GM23338 (cell line): Measurements from ENCODE around the gene STIM2. TPM values are rescaled to one million over a fixed set of nuclear protein-coding genes. Genes with fewer than 3 reads are reported as not detected.
A peak's percentile ranks its signal among the peaks of the same experiment; 100 is the strongest.
"Not testable (repeated sequence)": the region's sequence is repeated elsewhere in the genome, so short reads cannot be mapped to it uniquely, and the experiment has no call there.

Experiments used
- ATAC-seq: fragments of 200-7000 bp; cut with Tn5 transposase; 3 replicates; pipeline ENCODE4 v1.9.1; 2020
- DNase-seq: peaks from one replicate; pipeline ENCODE4 v3.0.0-alpha.2; 2015; ENCODE audit warnings: low spot score
- H2AFZ ChIP-seq: fragments of 200-600 bp; sonication (generic); 2 replicates; pipeline ENCODE4 v1.8.0; 2016; ENCODE audit warnings: antibody characterized with exemption, mild to moderate bottlenecking, moderate library complexity
- H3F3A ChIP-seq: fragments of 200-600 bp; sonication (generic); replicated peaks from 2 replicates; pipeline ENCODE4 v1.8.0; 2017; ENCODE audit warnings: antibody characterized with exemption, mixed run types, low read depth
- H3K27ac ChIP-seq: fragments of 200-600 bp; sonication (generic); 2 replicates; pipeline ENCODE4 v1.6.1; 2016; ENCODE audit warnings: low read depth
- H3K27me3 ChIP-seq: fragments of 200-600 bp; sonication (generic); 2 replicates; pipeline ENCODE4 v1.8.0; 2016; ENCODE audit warnings: mild to moderate bottlenecking, mixed run types, moderate library complexity; ENCODE audit not compliant: insufficient read depth
- H3K36me3 ChIP-seq: fragments of 200-600 bp; sonication (generic); 2 replicates; pipeline ENCODE4 v1.8.0; 2016; ENCODE audit warnings: mild to moderate bottlenecking; ENCODE audit not compliant: insufficient read depth
- H3K4me1 ChIP-seq: fragments of 200-600 bp; sonication (generic); 2 replicates; pipeline ENCODE4 v1.8.0; 2016; ENCODE audit warnings: mild to moderate bottlenecking, moderate library complexity; ENCODE audit not compliant: insufficient read depth
- H3K4me2 ChIP-seq: fragments of 200-600 bp; sonication (generic); 2 replicates; pipeline ENCODE4 v1.7.1; 2017; ENCODE audit warnings: mixed run types
- H3K4me3 ChIP-seq: fragments of 200-600 bp; sonication (generic); 2 replicates; pipeline ENCODE4 v1.6.1; 2016; ENCODE audit warnings: mixed run types
- H3K79me2 ChIP-seq: fragments of 200-600 bp; sonication (generic); replicated peaks from 2 replicates; pipeline ENCODE4 v1.8.0; 2017; ENCODE audit warnings: mild to moderate bottlenecking; ENCODE audit not compliant: insufficient read depth
- H3K9me2 ChIP-seq: fragments of 200-600 bp; sonication (generic); 2 replicates; pipeline ENCODE4 v1.8.0; 2017; ENCODE audit not compliant: insufficient read depth
- H4K20me1 ChIP-seq: fragments of 200-600 bp; sonication (generic); replicated peaks from 2 replicates; pipeline ENCODE4 v1.8.0; 2017; ENCODE audit warnings: mild to moderate bottlenecking; ENCODE audit not compliant: insufficient read depth
- H3K27ac Mint-ChIP-seq: 2 replicates; pipeline ENCODE4 v1.8.0; 2020; ENCODE audit warnings: inconsistent platforms, mild to moderate bottlenecking, moderate library complexity, mixed read lengths
- H3K27me3 Mint-ChIP-seq: 3 replicates; pipeline ENCODE4 v1.8.0; 2022; ENCODE audit warnings: low read depth, mild to moderate bottlenecking, moderate library complexity, mixed read lengths, inconsistent platforms; ENCODE audit not compliant: insufficient read depth, poor library complexity
- H3K36me3 Mint-ChIP-seq: 3 replicates; pipeline ENCODE4 v1.8.0; 2021; ENCODE audit warnings: low read depth, mild to moderate bottlenecking, inconsistent platforms, moderate library complexity, mixed read lengths
- H3K4me1 Mint-ChIP-seq: 3 replicates; pipeline ENCODE4 v1.8.0; 2020; ENCODE audit warnings: mild to moderate bottlenecking, inconsistent platforms, mixed read lengths
- H3K4me3 Mint-ChIP-seq: 3 replicates; pipeline ENCODE4 v1.8.0; 2021; ENCODE audit warnings: moderate library complexity, mild to moderate bottlenecking, inconsistent platforms, mixed read lengths
- H3K9me3 Mint-ChIP-seq: 3 replicates; pipeline ENCODE4 v1.8.0; 2020; ENCODE audit warnings: moderate library complexity, mild to moderate bottlenecking, inconsistent platforms, mixed read lengths
- CREB1 ChIP-seq: fragments of 250-450 bp; sonication (Bioruptor Pico); IDR thresholded peaks from 2 replicates; pipeline ENCODE4 v1.5.0; 2020; ENCODE audit warnings: low read depth, mild to moderate bottlenecking, moderate library complexity
- NANOG ChIP-seq: IDR thresholded peaks from 2 replicates; pipeline ENCODE4 v1.6.1; 2016; ENCODE audit warnings: antibody characterized with exemption, borderline replicate concordance
- POLR2AphosphoS5 ChIP-seq: IDR thresholded peaks from 2 replicates; pipeline ENCODE4 v1.6.1; 2016; ENCODE audit warnings: antibody characterized with exemption, low read depth
- long read RNA-seq: library from polyadenylated mRNA; unstranded; transcript quantifications from one replicate; pipeline ENCODE4 v2.0.0, GENCODE V29; 2020; ENCODE audit not compliant: unreplicated experiment
- polyA plus RNA-seq: library from polyadenylated mRNA; unstranded; fragments of >200 nt; fragmentation: Nextera tagmentation; extraction: Ambion mirVana; gene quantifications from 2 replicates; pipeline ENCODE4 v1.2.1, GENCODE V29; 2016
- total RNA-seq: library from RNA; depleted of rRNA; stranded (reverse); fragments of >200 nt; shearing (Covaris generic); gene quantifications from 2 replicates; pipeline ENCODE4 v1.2.3, GENCODE V29; 2014; rRNA removed
- TF ChIP-seq, protein P1 (sequence below), 2 experiments: fragments of 200-600 bp in 1 of 2; sonication (generic) in 1 of 2; conservative IDR thresholded peaks; 2 replicates each; pipeline versions ENCODE4 v1.5.1 to v1.6.1; 2016 to 2017; ENCODE audit warnings: antibody characterized with exemption in 2 of 2, low read depth in 2 of 2, mild to moderate bottlenecking in 2 of 2, moderate library complexity in 1 of 2

STIM2 gene
- total RNA-seq (13.1 and 15.1 TPM in 2 replicates), polyA plus RNA-seq (17.4 and 17.8 TPM in 2 replicates)
- long read RNA-seq, partial matches to known transcripts, result 2 of 8 reads
- long read RNA-seq, other reads (novel, unspliced or antisense), result 6 of 8 reads

DNA sequence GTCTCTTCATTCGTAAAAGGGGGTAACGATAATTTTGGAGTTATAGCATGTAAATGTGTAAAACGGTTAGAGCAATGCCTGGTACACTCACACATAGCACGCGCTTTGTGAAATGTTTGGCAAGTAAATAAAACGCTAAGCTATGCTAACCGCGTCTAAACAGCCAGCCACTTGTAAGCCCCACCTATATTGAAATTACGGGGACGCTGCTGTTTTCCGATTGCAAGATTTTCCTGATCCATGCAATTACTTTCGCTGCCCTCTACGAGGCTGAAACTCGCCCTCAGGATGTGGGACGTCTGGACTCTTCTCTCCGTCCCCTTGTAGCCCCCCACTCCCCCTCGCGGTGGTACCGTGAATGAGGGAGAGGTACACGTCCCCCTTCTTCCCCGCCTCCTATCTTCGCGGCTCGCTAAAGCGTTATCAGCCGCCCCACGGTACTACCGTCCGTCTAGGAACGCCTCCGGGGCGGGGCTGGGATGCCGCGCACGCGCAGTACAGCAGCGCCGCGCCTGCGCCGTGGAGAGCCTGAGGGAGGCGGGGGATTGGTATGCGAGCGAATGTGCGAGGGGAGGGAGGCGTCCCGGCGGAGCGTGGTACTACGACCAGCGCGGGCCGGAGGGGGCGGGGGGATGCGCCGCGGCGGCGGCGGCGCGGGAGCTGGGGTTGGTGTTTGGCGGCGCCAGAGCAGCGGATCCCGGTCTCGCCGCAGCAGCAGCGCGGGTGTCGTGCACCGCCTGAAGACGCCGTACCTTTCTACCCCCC is at the start of gene STIM2:
TSS of gene STIM2 (plus strand) at position 685 of the 765 bp plus-strand sequence.
- H4K20me1 ChIP-seq, result peaks cover 17% of the 10 kb centered on the region
- peak within 1 kb of the TSS; percentile 95 for H3K27ac Mint-ChIP-seq
- peak within 1 kb of the TSS; percentile 82 for H3K27ac ChIP-seq
- H3K27me3 Mint-ChIP-seq, result peaks cover 6% of the 10 kb centered on the region
- peaks cover 40% of the 10 kb centered on the region for H3K4me1 ChIP-seq
- DNase-seq (peak; percentile 97), ATAC-seq (peak; percentile 70)
- H3K9me3 Mint-ChIP-seq, result no peaks in the 10 kb centered on the region
- peak within 1 kb of the TSS; percentile 77; the same call in 1 of the 2 replicates for H2AFZ ChIP-seq
- H3K79me2 ChIP-seq, result peaks cover 36% of the 10 kb centered on the region
- peak within 1 kb of the TSS; percentile 88 for H3K4me3 ChIP-seq
- H3K4me2 ChIP-seq, result peak within 1 kb of the TSS; percentile 100
- peak within 1 kb of the TSS; percentile 87 for H3K4me3 Mint-ChIP-seq
- no peaks in the 10 kb centered on the region for H3K9me2 ChIP-seq
- H3K27me3 ChIP-seq, result peaks cover 20% of the 10 kb centered on the region
- H3K4me1 Mint-ChIP-seq, result peaks cover 53% of the 10 kb centered on the region
- no peaks in the 10 kb centered on the region; the same call in 2 of the 3 replicates for H3K36me3 Mint-ChIP-seq
- peaks cover 10% of the 10 kb centered on the region for H3F3A ChIP-seq
- no peaks in the 10 kb centered on the region for H3K36me3 ChIP-seq
- TF ChIP-seq NANOG (no peak), POLR2AphosphoS5 (peak; percentile 98), CREB1 (0 out of 2 replicates have a peak, but pooled peaks have one; percentile 21)
- TF ChIP-seq, protein P1, sequence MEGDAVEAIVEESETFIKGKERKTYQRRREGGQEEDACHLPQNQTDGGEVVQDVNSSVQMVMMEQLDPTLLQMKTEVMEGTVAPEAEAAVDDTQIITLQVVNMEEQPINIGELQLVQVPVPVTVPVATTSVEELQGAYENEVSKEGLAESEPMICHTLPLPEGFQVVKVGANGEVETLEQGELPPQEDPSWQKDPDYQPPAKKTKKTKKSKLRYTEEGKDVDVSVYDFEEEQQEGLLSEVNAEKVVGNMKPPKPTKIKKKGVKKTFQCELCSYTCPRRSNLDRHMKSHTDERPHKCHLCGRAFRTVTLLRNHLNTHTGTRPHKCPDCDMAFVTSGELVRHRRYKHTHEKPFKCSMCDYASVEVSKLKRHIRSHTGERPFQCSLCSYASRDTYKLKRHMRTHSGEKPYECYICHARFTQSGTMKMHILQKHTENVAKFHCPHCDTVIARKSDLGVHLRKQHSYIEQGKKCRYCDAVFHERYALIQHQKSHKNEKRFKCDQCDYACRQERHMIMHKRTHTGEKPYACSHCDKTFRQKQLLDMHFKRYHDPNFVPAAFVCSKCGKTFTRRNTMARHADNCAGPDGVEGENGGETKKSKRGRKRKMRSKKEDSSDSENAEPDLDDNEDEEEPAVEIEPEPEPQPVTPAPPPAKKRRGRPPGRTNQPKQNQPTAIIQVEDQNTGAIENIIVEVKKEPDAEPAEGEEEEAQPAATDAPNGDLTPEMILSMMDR (conservative IDR thresholded peaks at IDR 0.05; ENCODE audit: low read depth in 2 of 2), result peak; percentile 20 to 57; a peak in 2 of 4 replicates

DNA sequence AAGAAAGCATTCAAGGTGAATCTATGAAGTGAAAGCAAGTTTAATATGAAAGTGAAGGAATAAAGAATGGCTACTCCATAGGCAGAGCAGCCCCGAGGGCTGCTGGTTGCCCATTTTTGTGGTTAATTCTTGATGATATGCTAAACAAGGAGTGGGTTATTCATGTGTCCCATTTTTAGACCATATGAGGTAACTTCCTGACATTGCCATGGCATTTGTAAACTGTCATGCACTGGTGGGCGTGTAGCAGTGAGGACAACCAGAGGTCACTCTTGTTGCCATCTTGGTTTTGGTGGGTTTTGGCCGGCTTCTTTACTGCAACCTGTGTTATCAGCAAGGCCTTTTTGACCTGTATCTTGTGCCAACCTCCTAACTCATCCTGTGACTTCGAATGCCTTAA is 49.1 kb upstream of the STIM2 start:
- not testable (repeated sequence) for H2AFZ ChIP-seq, H3K79me2 ChIP-seq, H4K20me1 ChIP-seq, H3K36me3 ChIP-seq, H3K9me3 Mint-ChIP-seq, H3K27ac Mint-ChIP-seq, H3K27me3 Mint-ChIP-seq, H3K4me2 ChIP-seq, H3K36me3 Mint-ChIP-seq, H3F3A ChIP-seq, H3K27me3 ChIP-seq, DNase-seq, H3K9me2 ChIP-seq, H3K4me1 ChIP-seq, H3K27ac ChIP-seq, H3K4me3 Mint-ChIP-seq, ATAC-seq, H3K4me1 Mint-ChIP-seq, H3K4me3 ChIP-seq

DNA sequence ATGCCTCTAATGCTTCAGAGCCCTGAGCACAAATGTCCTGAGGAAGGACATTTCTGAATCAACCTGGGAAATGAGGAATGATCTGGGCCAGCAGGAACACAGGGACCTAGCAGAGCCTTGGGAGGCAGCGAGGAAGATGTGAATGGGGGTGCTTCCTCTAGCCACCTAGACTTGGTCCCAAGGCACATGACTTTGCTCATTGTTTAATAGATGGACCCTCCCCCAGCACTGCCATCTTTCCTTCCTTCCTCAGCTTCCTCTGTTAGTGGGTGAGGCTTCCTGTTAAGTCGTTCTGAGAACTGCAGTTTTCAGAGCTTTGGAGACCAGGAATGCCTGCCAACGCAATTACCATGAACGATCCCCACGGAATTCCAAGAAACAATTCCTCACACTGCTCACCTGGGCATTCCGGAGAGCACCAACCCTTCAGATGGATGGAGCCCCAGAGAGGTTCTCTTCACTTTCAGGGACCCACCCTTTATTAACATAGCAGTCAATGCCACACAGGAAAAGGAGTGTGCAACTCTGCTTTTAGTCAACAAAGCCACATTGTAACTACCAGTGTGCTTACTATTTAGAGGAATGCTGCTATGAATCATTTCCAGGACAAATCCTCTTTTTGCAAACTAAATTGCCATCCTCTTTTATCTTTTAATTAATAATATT is 48.5 kb upstream of the STIM2 start:
- no peaks in the 10 kb centered on the region for H3K36me3 Mint-ChIP-seq
- TF ChIP-seq NANOG, result no peak
- no peak for ATAC-seq
- Histone ChIP-seq H3K4me3 (no peak overlapping the region), H3K27me3 (no peaks in the 10 kb centered on the region), H3K4me2 (no peak overlapping the region), H3K9me2 (no peaks in the 10 kb centered on the region), H3K36me3 (no peaks in the 10 kb centered on the region), H3K27ac (no peak overlapping the region), H3K4me1 (no peaks in the 10 kb centered on the region; the same call in none of the 2 replicates), H3K79me2 (no peaks in the 10 kb centered on the region), H4K20me1 (no peaks in the 10 kb centered on the region), H2AFZ (peak overlapping the region; percentile 66; the same call in 1 of the 2 replicates), H3F3A (no peaks in the 10 kb centered on the region)
- H3K4me1 Mint-ChIP-seq, result peaks cover 15% of the 10 kb centered on the region; the same call in 2 of the 3 replicates
- H3K4me3 Mint-ChIP-seq, result no peak overlapping the region
- H3K27ac Mint-ChIP-seq, result no peak overlapping the region
- peaks cover 3% of the 10 kb centered on the region for H3K27me3 Mint-ChIP-seq
- DNase-seq, result no peak
- peaks cover 4% of the 10 kb centered on the region; the same call in 1 of the 3 replicates for H3K9me3 Mint-ChIP-seq
